A673 (cell line): Measurements from ENCODE around the gene AADACL4. TPM values are rescaled to one million over a fixed set of nuclear protein-coding genes. Genes with fewer than 3 reads are reported as not detected.

Experiments
- BruUV-seq: library from RNA; stranded (reverse); fragments of 400-500 nt; replicated peaks from 2 replicates; lab custom pipeline; 2021; lab: Mats Ljungman, UMichigan
- CTCF ChIA-PET: fragments of 300-600 bp; sonication (Branson Sonifier 250); formaldehyde crosslinking; loops from one replicate; lab custom pipeline; 2022; ENCODE audit warnings: antibody characterized with exemption; lab: Charles Lee
- POLR2A ChIA-PET: fragments of 300-600 bp; sonication (Branson Sonifier 250); formaldehyde crosslinking; loops from one replicate; lab custom pipeline; 2022; ENCODE audit warnings: antibody characterized with exemption; ENCODE audit not compliant: low non-redundant PET; lab: Charles Lee
- DNase-seq: peaks from one replicate; pipeline ENCODE4 v3.0.0-alpha.2; 2015; ENCODE audit warnings: low spot score
- H3K27ac ChIP-seq: fragments of 200-600 bp; sonication (generic); 2 replicates; pipeline ENCODE4 v1.5.1; 2016; ENCODE audit warnings: mixed run types, low read depth, mild to moderate bottlenecking, mixed read lengths, antibody characterized with exemption, low read length; ENCODE audit not compliant: poor library complexity, severe bottlenecking
- H3K27me3 ChIP-seq: fragments of 200-600 bp; sonication (generic); replicated peaks from 2 replicates; pipeline ENCODE4 v1.6.1; 2017; ENCODE audit warnings: mixed run types, low read depth, mild to moderate bottlenecking, mixed read lengths, antibody characterized with exemption, low read length; ENCODE audit not compliant: insufficient read depth, poor library complexity
- H3K36me3 ChIP-seq: fragments of 200-600 bp; sonication (generic); 2 replicates; pipeline ENCODE4 v1.6.1; 2016; ENCODE audit warnings: mixed run types, mild to moderate bottlenecking, mixed read lengths, antibody characterized with exemption, low read length; ENCODE audit not compliant: insufficient read depth, poor library complexity, severe bottlenecking
- H3K4me1 ChIP-seq: fragments of 200-600 bp; sonication (generic); 2 replicates; pipeline ENCODE4 v1.6.1; 2017; ENCODE audit warnings: mixed run types, mild to moderate bottlenecking, mixed read lengths, antibody characterized with exemption, low read length; ENCODE audit not compliant: insufficient read depth, poor library complexity, severe bottlenecking
- H3K4me3 ChIP-seq: fragments of 200-600 bp; sonication (generic); 2 replicates; pipeline ENCODE4 v1.5.1; 2016; ENCODE audit warnings: low read depth, mixed run types, mild to moderate bottlenecking, mixed read lengths, low read length; ENCODE audit not compliant: poor library complexity, severe bottlenecking
- H3K9me3 ChIP-seq: fragments of 200-600 bp; sonication (generic); 2 replicates; pipeline ENCODE4 v1.6.1; 2016; ENCODE audit warnings: mixed run types, low read depth, mild to moderate bottlenecking, mixed read lengths, antibody characterized with exemption, low read length; ENCODE audit not compliant: poor library complexity, severe bottlenecking
- CTCF ChIP-seq: fragments of 300-800, 200-600 bp; sonication (generic); conservative IDR thresholded peaks from 2 replicates; pipeline ENCODE4 v1.5.1; 2017; ENCODE audit warnings: low read depth, mild to moderate bottlenecking, antibody characterized with exemption, low read length, moderate library complexity, mixed read lengths
- EZH2 ChIP-seq: fragments of 200-600 bp; sonication (generic); IDR thresholded peaks from 2 replicates; pipeline ENCODE4 v1.6.1; 2017; ENCODE audit warnings: borderline replicate concordance, low read depth, mild to moderate bottlenecking, mixed read lengths, antibody characterized with exemption, low read length; ENCODE audit not compliant: poor library complexity, severe bottlenecking
- intact Hi-C: fragments of 100-400 bp; cut with micrococcal nuclease; formaldehyde crosslinking; loops from one replicate; pipeline ENCODE4 v1.10.0; 2022; ENCODE audit not compliant: unreplicated experiment
- total RNA-seq: library from RNA; stranded (reverse); gene quantifications from 2 replicates; pipeline ENCODE4 v1.2.3, GENCODE V29; 2021

The AADACL4 gene
- total RNA-seq, 1 experiment from 2014 or later: 0.43 TPM

- H3K4me3 ChIP-seq: no peak overlapping the region
- no peaks in the 10 kb centered on the region for H3K4me1 ChIP-seq
- no TSS peak for BruUV-seq
- intact Hi-C loops: no loop called here
- no peaks in the 10 kb centered on the region for H3K9me3 ChIP-seq
- H3K27me3 ChIP-seq: no peaks in the 10 kb centered on the region
- H3K36me3 ChIP-seq: no peaks in the 10 kb centered on the region
- H3K27ac ChIP-seq: no peak overlapping the region
- no peak for TF ChIP-seq EZH2
- no peak for TF ChIP-seq CTCF
- ChIA-PET POLR2A (no interaction called here), CTCF (no interaction called here)
- no peak for DNase-seq
Observed at GRCh38 chr1:12697397-12697796, 53.5 kb downstream of the AADACL4 start.

GRCh38 chr1:12703821-12704451, 60.1 kb downstream of the AADACL4 start:
- H3K4me1 ChIP-seq: no peaks in the 10 kb centered on the region
- POLR2A ChIA-PET: no interaction called here
- H3K4me3 ChIP-seq: no peak overlapping the region
- TF ChIP-seq CTCF (no peak), EZH2 (no peak)
- no peak for DNase-seq
- no TSS peak for BruUV-seq
- H3K27me3 ChIP-seq: no peaks in the 10 kb centered on the region
- no peaks in the 10 kb centered on the region for H3K36me3 ChIP-seq
- CTCF ChIA-PET: no interaction called here
- intact Hi-C loops: no loop called here
- no peak overlapping the region for H3K27ac ChIP-seq
- no peaks in the 10 kb centered on the region for H3K9me3 ChIP-seq

- no peak overlapping the region for H3K27ac ChIP-seq
- no TSS peak for BruUV-seq
- no peak for DNase-seq
- TF ChIP-seq EZH2 (no peak), CTCF (no peak)
- H3K27me3 ChIP-seq: no peaks in the 10 kb centered on the region
- ChIA-PET POLR2A (no interaction called here), CTCF (no interaction called here)
- H3K36me3 ChIP-seq: no peaks in the 10 kb centered on the region
- no peaks in the 10 kb centered on the region for H3K4me1 ChIP-seq
- no peak overlapping the region for H3K4me3 ChIP-seq
- no peaks in the 10 kb centered on the region for H3K9me3 ChIP-seq
- intact Hi-C loops: no loop called here
Observed at GRCh38 chr1:12706061-12706460, 62.2 kb downstream of the AADACL4 start.
